Panc1 (cell line): Measurements from ENCODE around the gene CTDP1. TPM values are rescaled to one million over a fixed set of nuclear protein-coding genes. Genes with fewer than 3 reads are reported as not detected.

Source experiments
- ATAC-seq: fragments of 200-7000 bp; cut with Tn5 transposase; 2 replicates; pipeline ENCODE4 v1.9.1; 2020; ENCODE audit warnings: mild to moderate bottlenecking, moderate library complexity
- BruUV-seq: library from RNA; stranded (reverse); fragments of 400-500 nt; replicated peaks from 2 replicates; lab custom pipeline; 2021; lab: Mats Ljungman, UMichigan
- CTCF ChIA-PET: fragments of 300-600 bp; sonication (Branson Sonifier 250); formaldehyde crosslinking; loops from one replicate; lab custom pipeline; 2022; ENCODE audit warnings: antibody characterized with exemption; lab: Charles Lee
- POLR2A ChIA-PET: fragments of 300-600 bp; sonication (Branson Sonifier 250); formaldehyde crosslinking; loops from one replicate; lab custom pipeline; 2022; ENCODE audit warnings: antibody characterized with exemption; lab: Charles Lee
- DNase-seq: peaks from one replicate; pipeline ENCODE4 v3.0.0-alpha.2; 2010; ENCODE audit warnings: low read depth, low spot score
- H3K27ac ChIP-seq: 2 replicates; pipeline ENCODE4 v1.5.1; 2011; ENCODE audit warnings: mild to moderate bottlenecking, low read length, inconsistent platforms
- H3K27me3 ChIP-seq: fragments of 200-500 bp; sonication (Bioruptor generic); 2 replicates; pipeline ENCODE4 v1.6.0; 2014; ENCODE audit warnings: low read length, inconsistent platforms; ENCODE audit not compliant: control insufficient read depth, insufficient read depth
- H3K36me3 ChIP-seq: fragments of 200-500 bp; sonication (Bioruptor generic); 2 replicates; pipeline ENCODE4 v1.5.1; 2014; ENCODE audit warnings: inconsistent platforms, mild to moderate bottlenecking, low read length, moderate library complexity; ENCODE audit not compliant: control insufficient read depth, insufficient read depth
- H3K4me1 ChIP-seq: 2 replicates; pipeline ENCODE4 v1.5.1; 2011; ENCODE audit warnings: inconsistent platforms, mild to moderate bottlenecking, low read length, moderate library complexity; ENCODE audit not compliant: control insufficient read depth, insufficient read depth
- H3K4me3 ChIP-seq, 2 experiments: 2 replicates each; pipeline ENCODE4 v1.5.1; 2011 to 2012; ENCODE audit warnings: low read depth in 2 of 2, low read length in 2 of 2, mild to moderate bottlenecking in 2 of 2, inconsistent platforms in 1 of 2, moderate library complexity in 1 of 2
- H3K9me3 ChIP-seq: fragments of 200-500 bp; sonication (Bioruptor generic); 2 replicates; pipeline ENCODE4 v1.5.1; 2014; ENCODE audit warnings: low read depth, mild to moderate bottlenecking, inconsistent platforms, low read length, moderate library complexity; ENCODE audit not compliant: control insufficient read depth, insufficient read depth
- POLR2AphosphoS5 ChIP-seq: IDR thresholded peaks from 2 replicates; pipeline ENCODE4 v1.6.1; 2012; ENCODE audit warnings: mild to moderate bottlenecking, low read depth, low read length, moderate library complexity
- SIN3A ChIP-seq: IDR thresholded peaks from 2 replicates; pipeline ENCODE4 v1.6.1; 2012; ENCODE audit warnings: low read depth, mild to moderate bottlenecking, low read length, moderate library complexity, borderline replicate concordance; ENCODE audit not compliant: insufficient read depth
- TCF7L2 ChIP-seq: IDR thresholded peaks from 2 replicates; pipeline ENCODE4 v1.6.1; 2011; ENCODE audit warnings: mild to moderate bottlenecking, low read depth, low read length, inconsistent platforms
- in situ Hi-C: cut with HindIII; loops from 2 replicates; pipeline ENCODE4 v1.10.0; 2016; ENCODE audit warnings: low sequenced_read_pairs, low pct_unique_long_range_greater_than_20kb
- intact Hi-C: fragments of 100-400 bp; cut with micrococcal nuclease; formaldehyde crosslinking; loops from one replicate; pipeline ENCODE4 v1.10.0; 2022; ENCODE audit not compliant: unreplicated experiment
- total RNA-seq: library from RNA; stranded (reverse); gene quantifications from one replicate; pipeline ENCODE4 v1.2.1, GENCODE V29; 2021; ENCODE audit not compliant: unreplicated experiment
- TF ChIP-seq, protein P1 (sequence below), 2 experiments: IDR thresholded peaks; 2 replicates each; pipeline ENCODE4 v1.6.1; 2011 to 2012; ENCODE audit warnings: low read depth in 2 of 2, control low read depth in 1 of 2, low read length in 1 of 2, mild to moderate bottlenecking in 1 of 2, moderate library complexity in 1 of 2; ENCODE audit not compliant: insufficient read depth in 1 of 2
- TF ChIP-seq, protein P2 (sequence below): fragments of 450-650 bp; IDR thresholded peaks from 2 replicates; pipeline ENCODE4 v1.5.1; 2017; ENCODE audit warnings: mild to moderate bottlenecking

The CTDP1 gene
- total RNA-seq, 1 experiment from 2014 or later = 52.8 TPM

DNA sequence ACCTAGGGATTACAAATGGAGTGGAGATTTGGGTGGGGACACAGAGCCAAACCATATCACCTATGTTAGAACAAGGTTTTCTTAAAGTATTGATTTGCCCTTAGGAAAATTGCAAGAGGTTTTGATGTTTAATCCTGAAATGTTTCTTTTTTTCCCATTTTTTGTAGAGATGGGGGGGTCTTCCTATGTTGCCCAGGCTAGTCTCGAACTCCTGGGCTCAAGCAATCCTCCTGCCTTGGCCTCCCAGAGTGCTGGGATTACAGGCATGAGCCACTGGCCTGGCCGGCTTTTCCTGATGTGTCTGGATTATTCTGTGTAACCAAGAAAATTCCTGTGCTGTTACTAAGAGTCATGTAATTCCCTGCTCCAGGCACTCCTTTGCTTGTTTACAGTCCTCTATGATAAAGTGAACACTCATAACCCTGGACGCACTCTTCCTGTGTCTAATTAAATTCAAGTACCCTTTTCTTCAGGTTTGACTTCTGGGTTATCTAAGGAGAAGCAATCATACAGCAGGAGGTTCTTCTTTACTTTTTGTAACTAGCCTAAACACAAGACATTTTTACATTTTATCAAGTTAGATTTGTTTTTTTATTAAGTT, 15.0 kb upstream of the CTDP1 start:
- ChIA-PET POLR2A (no interaction called here), CTCF (interaction anchor here (0.7 kb wide), 1 partner anchor 20 kb away, joined by 5 read pairs; no protein-coding TSS in a partner anchor)
- Histone ChIP-seq H3K4me3 (no peak overlapping the region), H3K9me3 (no peaks in the 10 kb centered on the region), H3K4me1 (no peaks in the 10 kb centered on the region), H3K27ac (no peak overlapping the region), H3K27me3 (peaks cover 24% of the 10 kb centered on the region), H3K36me3 (no peaks in the 10 kb centered on the region)
- in situ Hi-C loops (no loop called here), intact Hi-C loops (no loop called here)
- TF ChIP-seq POLR2AphosphoS5 (no peak), TCF7L2 (no peak), SIN3A (no peak)
- TF ChIP-seq, protein P1, sequence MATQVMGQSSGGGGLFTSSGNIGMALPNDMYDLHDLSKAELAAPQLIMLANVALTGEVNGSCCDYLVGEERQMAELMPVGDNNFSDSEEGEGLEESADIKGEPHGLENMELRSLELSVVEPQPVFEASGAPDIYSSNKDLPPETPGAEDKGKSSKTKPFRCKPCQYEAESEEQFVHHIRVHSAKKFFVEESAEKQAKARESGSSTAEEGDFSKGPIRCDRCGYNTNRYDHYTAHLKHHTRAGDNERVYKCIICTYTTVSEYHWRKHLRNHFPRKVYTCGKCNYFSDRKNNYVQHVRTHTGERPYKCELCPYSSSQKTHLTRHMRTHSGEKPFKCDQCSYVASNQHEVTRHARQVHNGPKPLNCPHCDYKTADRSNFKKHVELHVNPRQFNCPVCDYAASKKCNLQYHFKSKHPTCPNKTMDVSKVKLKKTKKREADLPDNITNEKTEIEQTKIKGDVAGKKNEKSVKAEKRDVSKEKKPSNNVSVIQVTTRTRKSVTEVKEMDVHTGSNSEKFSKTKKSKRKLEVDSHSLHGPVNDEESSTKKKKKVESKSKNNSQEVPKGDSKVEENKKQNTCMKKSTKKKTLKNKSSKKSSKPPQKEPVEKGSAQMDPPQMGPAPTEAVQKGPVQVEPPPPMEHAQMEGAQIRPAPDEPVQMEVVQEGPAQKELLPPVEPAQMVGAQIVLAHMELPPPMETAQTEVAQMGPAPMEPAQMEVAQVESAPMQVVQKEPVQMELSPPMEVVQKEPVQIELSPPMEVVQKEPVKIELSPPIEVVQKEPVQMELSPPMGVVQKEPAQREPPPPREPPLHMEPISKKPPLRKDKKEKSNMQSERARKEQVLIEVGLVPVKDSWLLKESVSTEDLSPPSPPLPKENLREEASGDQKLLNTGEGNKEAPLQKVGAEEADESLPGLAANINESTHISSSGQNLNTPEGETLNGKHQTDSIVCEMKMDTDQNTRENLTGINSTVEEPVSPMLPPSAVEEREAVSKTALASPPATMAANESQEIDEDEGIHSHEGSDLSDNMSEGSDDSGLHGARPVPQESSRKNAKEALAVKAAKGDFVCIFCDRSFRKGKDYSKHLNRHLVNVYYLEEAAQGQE (IDR thresholded peaks at IDR 0.05; ENCODE audit: insufficient read depth in 1 of 2, low read depth in 2 of 2, low read length in 1 of 2) = no peak
- TF ChIP-seq, protein P2, sequence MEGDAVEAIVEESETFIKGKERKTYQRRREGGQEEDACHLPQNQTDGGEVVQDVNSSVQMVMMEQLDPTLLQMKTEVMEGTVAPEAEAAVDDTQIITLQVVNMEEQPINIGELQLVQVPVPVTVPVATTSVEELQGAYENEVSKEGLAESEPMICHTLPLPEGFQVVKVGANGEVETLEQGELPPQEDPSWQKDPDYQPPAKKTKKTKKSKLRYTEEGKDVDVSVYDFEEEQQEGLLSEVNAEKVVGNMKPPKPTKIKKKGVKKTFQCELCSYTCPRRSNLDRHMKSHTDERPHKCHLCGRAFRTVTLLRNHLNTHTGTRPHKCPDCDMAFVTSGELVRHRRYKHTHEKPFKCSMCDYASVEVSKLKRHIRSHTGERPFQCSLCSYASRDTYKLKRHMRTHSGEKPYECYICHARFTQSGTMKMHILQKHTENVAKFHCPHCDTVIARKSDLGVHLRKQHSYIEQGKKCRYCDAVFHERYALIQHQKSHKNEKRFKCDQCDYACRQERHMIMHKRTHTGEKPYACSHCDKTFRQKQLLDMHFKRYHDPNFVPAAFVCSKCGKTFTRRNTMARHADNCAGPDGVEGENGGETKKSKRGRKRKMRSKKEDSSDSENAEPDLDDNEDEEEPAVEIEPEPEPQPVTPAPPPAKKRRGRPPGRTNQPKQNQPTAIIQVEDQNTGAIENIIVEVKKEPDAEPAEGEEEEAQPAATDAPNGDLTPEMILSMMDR = no peak
- BruUV-seq = no TSS peak
- ATAC-seq (peak; percentile 94), DNase-seq (peak; percentile 64)

DNA sequence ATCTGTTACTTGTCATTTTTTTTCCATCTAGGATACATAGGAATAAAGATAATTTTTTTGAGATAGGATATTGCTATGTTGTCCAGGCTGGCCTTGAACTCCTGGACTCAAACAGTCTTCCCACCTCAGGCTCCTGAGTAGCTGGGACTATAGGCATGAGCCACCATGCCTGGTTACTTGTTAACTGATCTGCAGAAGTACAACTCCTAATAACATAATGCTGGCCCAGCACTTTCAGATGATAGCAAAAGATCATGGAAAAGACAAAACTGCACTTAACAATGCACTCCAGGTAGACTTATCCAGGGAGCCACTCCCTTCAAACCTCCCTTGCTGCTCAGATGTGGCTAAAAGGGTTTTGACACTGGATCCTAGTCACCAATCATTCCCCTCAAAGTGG, 11.4 kb upstream of the CTDP1 start:
- no peaks in the 10 kb centered on the region for H3K9me3 ChIP-seq
- BruUV-seq = no TSS peak
- in situ Hi-C loops = no loop called here
- intact Hi-C loops = no loop called here
- no peak for DNase-seq
- no peak for ATAC-seq
- peaks cover 1% of the 10 kb centered on the region for H3K27me3 ChIP-seq
- no peak overlapping the region for H3K4me3 ChIP-seq
- no peak overlapping the region for H3K27ac ChIP-seq
- H3K36me3 ChIP-seq = no peaks in the 10 kb centered on the region
- CTCF ChIA-PET = no interaction called here
- TF ChIP-seq SIN3A = no peak
- TF ChIP-seq TCF7L2 = no peak
- TF ChIP-seq, protein P2 = no peak
- TF ChIP-seq POLR2AphosphoS5 = no peak
- TF ChIP-seq, protein P1 (IDR thresholded peaks at IDR 0.05; ENCODE audit: insufficient read depth in 1 of 2, low read depth in 2 of 2, low read length in 1 of 2) = no peak
- no peaks in the 10 kb centered on the region for H3K4me1 ChIP-seq
- POLR2A ChIA-PET = no interaction called here
